Kidney epithelial cell (primary cell): ENCODE data around the gene ATXN7L1. TPM values are rescaled to one million over a fixed set of nuclear protein-coding genes. Genes with fewer than 3 reads are reported as not detected.

Experiments used
- DNase-seq: peaks from one replicate; pipeline ENCODE4 v3.0.0-alpha.2; 2010; ENCODE audit warnings: low read depth
- H3K27me3 ChIP-seq: 2 replicates; pipeline ENCODE4 v1.6.0; 2011; ENCODE audit warnings: low read length; ENCODE audit not compliant: control insufficient read depth, insufficient read depth
- H3K36me3 ChIP-seq: 2 replicates; pipeline ENCODE4 v1.5.1; 2011; ENCODE audit warnings: low read length; ENCODE audit not compliant: control insufficient read depth, insufficient read depth
- H3K4me3 ChIP-seq: 2 replicates; pipeline ENCODE4 v1.5.1; 2011; ENCODE audit warnings: low read depth, mild to moderate bottlenecking, control low read depth, low read length
- total RNA-seq: library from RNA; depleted of rRNA; stranded (reverse); fragments of >200 nt; gene quantifications from 2 replicates; pipeline ENCODE4 v1.2.3, GENCODE V29; 2015
- TF ChIP-seq, protein P1 (sequence below): IDR thresholded peaks from 2 replicates; pipeline ENCODE4 v1.5.1; 2011; ENCODE audit warnings: mild to moderate bottlenecking, moderate library complexity, low read length, control low read depth, inconsistent platforms; ENCODE audit not compliant: insufficient read depth, poor library complexity, severe bottlenecking

Gene ATXN7L1
- total RNA-seq, 1 donor from 2014 or later: 2.4 TPM

DNA sequence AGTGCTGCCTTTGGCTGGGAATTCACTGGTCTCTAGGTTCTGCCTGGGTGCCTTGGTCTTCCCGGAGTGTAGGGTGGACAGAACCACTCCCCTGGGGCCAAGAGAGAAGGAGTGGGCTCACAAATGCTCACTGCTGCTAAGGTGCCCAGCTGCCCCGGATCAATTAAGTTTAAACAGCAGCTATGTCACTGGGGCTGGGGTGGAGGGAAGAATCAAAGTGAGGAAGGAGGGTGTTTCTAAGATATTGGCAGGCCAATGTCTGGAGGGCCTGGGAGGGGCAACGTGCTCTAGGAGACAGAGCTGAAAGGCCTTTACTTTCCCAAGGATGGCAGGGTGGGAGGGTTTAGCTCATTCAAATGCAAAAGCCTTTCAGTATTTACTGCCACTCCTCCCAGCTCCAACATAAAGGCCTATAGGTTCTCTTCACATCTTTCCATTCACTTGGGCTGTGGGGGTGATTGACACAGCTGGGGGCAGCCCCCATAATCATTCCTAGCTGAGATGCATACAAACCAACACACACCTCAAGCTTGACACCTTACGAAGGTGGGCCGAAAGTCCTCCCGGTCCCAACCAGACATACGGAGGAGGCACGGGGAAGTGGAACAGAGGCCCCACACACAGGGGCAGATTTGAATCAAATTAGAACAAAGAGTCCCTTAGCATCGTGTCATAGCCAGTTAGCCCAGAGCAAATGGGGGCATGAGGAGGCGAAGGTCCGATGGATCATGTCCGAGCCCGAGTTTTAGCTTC is 187.2 kb downstream of the ATXN7L1 start:
- Histone ChIP-seq H3K36me3 (no peaks in the 10 kb centered on the region), H3K4me3 (no peak overlapping the region), H3K27me3 (no peaks in the 10 kb centered on the region)
- no peak for DNase-seq
- TF ChIP-seq, protein P1, sequence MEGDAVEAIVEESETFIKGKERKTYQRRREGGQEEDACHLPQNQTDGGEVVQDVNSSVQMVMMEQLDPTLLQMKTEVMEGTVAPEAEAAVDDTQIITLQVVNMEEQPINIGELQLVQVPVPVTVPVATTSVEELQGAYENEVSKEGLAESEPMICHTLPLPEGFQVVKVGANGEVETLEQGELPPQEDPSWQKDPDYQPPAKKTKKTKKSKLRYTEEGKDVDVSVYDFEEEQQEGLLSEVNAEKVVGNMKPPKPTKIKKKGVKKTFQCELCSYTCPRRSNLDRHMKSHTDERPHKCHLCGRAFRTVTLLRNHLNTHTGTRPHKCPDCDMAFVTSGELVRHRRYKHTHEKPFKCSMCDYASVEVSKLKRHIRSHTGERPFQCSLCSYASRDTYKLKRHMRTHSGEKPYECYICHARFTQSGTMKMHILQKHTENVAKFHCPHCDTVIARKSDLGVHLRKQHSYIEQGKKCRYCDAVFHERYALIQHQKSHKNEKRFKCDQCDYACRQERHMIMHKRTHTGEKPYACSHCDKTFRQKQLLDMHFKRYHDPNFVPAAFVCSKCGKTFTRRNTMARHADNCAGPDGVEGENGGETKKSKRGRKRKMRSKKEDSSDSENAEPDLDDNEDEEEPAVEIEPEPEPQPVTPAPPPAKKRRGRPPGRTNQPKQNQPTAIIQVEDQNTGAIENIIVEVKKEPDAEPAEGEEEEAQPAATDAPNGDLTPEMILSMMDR: no peak

DNA sequence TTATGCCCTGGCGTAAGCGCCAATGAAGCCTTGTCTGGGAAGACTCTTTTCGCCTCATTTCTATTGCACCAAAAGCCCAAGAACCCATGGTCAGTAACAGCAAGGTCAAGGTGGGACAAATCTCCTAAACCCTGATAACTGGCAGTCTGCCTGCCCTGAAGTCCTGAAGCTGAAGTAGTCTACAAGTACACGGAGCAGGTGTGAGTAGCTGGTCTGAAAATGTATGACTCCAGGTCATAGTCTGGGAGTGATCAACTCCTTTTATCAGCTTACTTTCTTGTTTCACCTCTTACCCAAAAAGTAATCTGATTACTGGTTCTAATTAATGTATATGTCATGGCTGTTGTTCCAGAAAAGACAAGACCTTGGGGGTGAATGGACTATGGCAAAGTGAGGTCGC is 187.8 kb downstream of the ATXN7L1 start:
- Histone ChIP-seq H3K36me3 (no peaks in the 10 kb centered on the region), H3K4me3 (no peak overlapping the region), H3K27me3 (no peaks in the 10 kb centered on the region)
- DNase-seq: no peak
- TF ChIP-seq, protein P1: no peak

DNA sequence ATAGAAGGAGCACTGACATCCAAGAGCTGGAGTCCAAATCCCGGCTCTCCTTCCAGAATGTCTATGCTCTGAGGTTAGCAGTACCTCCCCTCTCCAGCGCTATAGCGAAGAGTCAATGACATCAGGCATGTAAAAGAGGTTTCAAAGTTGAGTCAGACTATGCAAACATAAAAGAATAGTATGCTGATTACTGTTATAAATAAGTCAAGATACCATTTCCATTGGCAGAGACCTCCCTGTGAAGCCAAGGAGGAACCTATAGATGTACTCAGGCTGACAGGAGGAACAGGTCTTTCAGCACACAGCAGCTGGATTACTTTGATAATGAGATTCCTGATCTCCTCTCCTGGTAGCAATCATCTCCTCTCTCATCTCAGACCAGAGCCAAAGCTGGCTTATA is 191.2 kb downstream of the ATXN7L1 start:
- no peaks in the 10 kb centered on the region for H3K36me3 ChIP-seq
- no peaks in the 10 kb centered on the region for H3K27me3 ChIP-seq
- no peak for DNase-seq
- no peak overlapping the region for H3K4me3 ChIP-seq
- TF ChIP-seq, protein P1: no peak

DNA sequence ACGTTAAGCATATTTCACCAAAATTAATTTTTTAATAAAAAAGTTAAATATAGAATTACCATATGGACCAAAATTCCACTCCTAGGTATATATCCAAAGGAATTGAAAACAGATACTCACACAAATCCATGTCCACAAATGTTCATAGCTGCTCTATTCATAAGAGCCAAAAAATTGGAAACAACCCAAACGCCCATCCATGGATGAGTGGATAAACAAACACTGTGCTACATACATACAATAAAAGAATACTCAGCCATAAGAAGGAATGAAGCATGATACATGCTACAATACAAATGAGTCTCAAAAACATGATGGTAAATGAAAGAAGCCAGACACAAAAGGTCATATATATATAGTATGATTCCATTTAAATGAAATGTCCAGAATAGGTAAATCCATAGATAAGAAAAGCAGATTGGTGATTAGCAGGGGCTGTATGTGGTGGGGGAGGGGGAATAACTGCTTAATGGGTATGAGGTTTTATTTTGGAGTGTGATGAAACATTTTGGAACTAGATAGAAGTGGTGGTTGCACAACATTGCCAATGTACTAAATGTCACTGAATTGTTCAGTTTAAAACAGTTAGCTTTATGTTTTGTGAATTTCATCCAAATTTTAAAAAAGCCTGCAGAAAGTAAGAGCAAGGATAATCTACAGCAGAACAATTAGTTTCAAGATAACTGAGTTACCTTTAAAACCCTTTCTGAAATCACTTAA is 193.9 kb downstream of the ATXN7L1 start:
- H3K4me3 ChIP-seq: no peak overlapping the region
- no peak for DNase-seq
- H3K36me3 ChIP-seq: no peaks in the 10 kb centered on the region
- TF ChIP-seq, protein P1: no peak
- no peaks in the 10 kb centered on the region for H3K27me3 ChIP-seq

DNA sequence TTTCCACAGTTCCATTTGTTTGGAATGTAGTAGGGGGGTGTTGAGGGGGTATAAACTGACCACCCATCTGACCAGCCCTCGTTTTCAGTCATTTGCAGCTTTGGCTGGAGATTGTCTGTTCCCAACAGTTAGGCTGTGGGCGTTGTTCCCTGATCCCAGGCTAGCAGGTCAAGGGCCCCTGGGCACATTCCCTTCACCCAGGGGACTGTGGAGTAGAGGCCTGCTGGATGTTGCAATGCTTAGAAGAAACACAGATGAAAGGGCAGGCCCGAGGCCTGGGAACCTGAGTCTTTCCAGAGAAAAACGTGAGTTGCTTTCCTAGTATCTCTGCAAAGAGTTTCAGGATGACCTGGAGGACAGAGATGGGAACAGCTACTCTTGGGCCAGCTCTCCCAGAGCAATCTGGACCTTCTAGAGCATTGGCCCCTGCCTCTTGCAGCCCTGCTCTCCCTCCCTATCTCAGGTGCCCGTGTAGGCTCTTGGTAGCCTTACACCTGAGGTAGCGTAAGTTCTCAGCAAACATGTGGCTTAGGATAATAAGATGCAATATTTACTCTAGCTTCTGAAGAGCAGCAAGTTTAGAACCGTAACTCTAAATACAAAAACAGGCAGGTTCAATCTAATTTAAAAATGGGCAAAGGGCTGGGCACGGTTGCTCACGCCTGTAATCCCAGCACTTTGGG is 195.8 kb downstream of the ATXN7L1 start:
- Histone ChIP-seq H3K36me3 (no peaks in the 10 kb centered on the region), H3K4me3 (no peak overlapping the region), H3K27me3 (no peaks in the 10 kb centered on the region)
- TF ChIP-seq, protein P1: no peak
- no peak for DNase-seq
